Measurements from ENCODE around the gene FFAR1.
A peak's percentile ranks its signal among the peaks of the same experiment; 100 is the strongest.

The FFAR1 gene

DNA sequence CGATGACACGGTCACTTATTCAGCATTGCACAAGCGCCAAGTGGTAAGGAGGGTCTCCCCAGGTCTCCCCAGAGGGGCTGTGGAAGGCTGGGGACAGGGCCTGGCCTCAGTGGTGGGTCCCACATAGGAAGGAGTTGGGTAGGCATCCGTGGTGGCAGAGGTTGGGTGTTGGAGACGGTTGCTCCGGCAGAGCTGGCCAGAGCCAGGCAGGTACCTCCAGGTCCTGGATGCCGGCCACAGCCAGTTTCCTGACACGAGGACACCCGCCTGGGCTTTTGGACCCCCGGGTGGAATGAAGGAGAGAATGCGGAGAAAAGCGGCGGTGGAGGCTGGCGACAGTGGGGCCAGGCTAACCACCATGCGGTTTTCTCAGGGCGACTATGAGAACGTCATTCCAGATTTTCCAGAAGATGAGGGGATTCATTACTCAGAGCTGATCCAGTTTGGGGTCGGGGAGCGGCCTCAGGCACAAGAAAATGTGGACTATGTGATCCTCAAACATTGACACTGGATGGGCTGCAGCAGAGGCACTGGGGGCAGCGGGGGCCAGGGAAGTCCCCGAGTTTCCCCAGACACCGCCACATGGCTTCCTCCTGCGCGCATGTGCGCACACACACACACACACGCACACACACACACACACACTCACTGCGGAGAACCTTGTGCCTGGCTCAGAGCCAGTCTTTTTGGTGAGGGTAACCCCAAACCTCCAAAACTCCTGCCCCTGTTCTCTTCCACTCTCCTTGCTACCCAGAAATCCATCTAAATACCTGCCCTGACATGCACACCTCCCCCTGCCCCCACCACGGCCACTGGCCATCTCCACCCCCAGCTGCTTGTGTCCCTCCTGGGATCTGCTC lies 1.3 kb upstream of the FFAR1 start:
- H2AK5ac ChIP-seq (ENCODE audit: low read length, severe bottlenecking) = no peak overlapping the region
- 89% methylated on average over 28 of the region's 28 CpGs for WGBS
- H3K23ac ChIP-seq (ENCODE audit: low read length in 2 of 2) = no peak overlapping the region
- H3K4ac ChIP-seq (ENCODE audit: low read depth in 1 of 2, low read length in 2 of 2) = no peak overlapping the region
- no peaks in the 10 kb centered on the region for H3K4me1 ChIP-seq (ENCODE audit: control insufficient read depth, insufficient read depth, low read depth, low read length)
- no peak overlapping the region for H3K18ac ChIP-seq (ENCODE audit: low read depth in 1 of 2, low read length in 2 of 2)
- no peaks in the 10 kb centered on the region for H3K79me1 ChIP-seq (replicated peaks; ENCODE audit: low read length, poor library complexity, severe bottlenecking)
- H3K14ac ChIP-seq (ENCODE audit: low read length in 2 of 2) = no peak overlapping the region
- H3K4me3 ChIP-seq (ENCODE audit: insufficient read depth in 1 of 2, low read depth in 1 of 2, low read length in 2 of 2) = no peak overlapping the region
- H3K9me3 ChIP-seq (ENCODE audit: control insufficient read depth, low read length) = no peaks in the 10 kb centered on the region
- no peak overlapping the region for H2AFZ ChIP-seq (ENCODE audit: low read depth, low read length)
- H3K36me3 ChIP-seq (ENCODE audit: control insufficient read depth in 1 of 2, insufficient read depth in 2 of 2, low read depth in 1 of 2, low read length in 2 of 2) = no peaks in the 10 kb centered on the region
- DNase-seq = no peak
- H2BK5ac ChIP-seq (ENCODE audit: low read depth, low read length, poor library complexity, severe bottlenecking) = no peak overlapping the region
- H3K27me3 ChIP-seq (ENCODE audit: control insufficient read depth in 1 of 2, insufficient read depth in 1 of 2, low read length in 2 of 2) = peaks cover 6 to 75% of the 10 kb centered on the region in 2 experiments
- H3K4me2 ChIP-seq (ENCODE audit: low read length, poor library complexity, severe bottlenecking) = no peak overlapping the region
- no peak overlapping the region for H2BK15ac ChIP-seq (ENCODE audit: low read depth, poor library complexity, severe bottlenecking)
- H4K8ac ChIP-seq (ENCODE audit: low read length) = no peak overlapping the region
- H4K91ac ChIP-seq (ENCODE audit: low read length) = no peak overlapping the region
- H2BK120ac ChIP-seq (ENCODE audit: low read depth, low read length) = no peak overlapping the region
- H3K9ac ChIP-seq (ENCODE audit: low read length) = no peak overlapping the region
- no peak overlapping the region for H2BK12ac ChIP-seq (ENCODE audit: low read length in 2 of 2)
- no peak overlapping the region for H3K27ac ChIP-seq (ENCODE audit: low read length, poor library complexity, severe bottlenecking)

DNA sequence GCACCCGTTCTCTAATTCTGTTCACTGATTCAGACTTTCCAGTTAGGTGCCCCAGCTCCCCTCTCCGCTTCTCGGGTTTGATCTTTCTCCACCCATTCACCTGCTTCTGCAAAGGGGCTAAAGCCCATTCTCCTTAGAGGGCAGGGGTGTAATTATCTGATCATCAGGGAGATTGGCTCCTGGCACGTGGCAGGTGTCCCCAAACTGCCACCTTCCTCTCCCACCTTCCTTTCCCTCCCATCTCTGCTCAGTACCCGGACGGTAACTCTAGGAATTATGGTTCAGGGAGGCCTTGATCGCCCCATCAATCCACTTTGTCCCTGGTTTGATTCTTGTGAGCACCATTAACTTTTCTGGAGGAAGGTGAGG lies 212 bp downstream of the FFAR1 start:
- no peak overlapping the region for H3K27ac ChIP-seq (ENCODE audit: low read length, poor library complexity, severe bottlenecking)
- H3K9ac ChIP-seq (ENCODE audit: low read length) = no peak overlapping the region
- H3K4me2 ChIP-seq (ENCODE audit: low read length, poor library complexity, severe bottlenecking) = no peak overlapping the region
- H2BK120ac ChIP-seq (ENCODE audit: low read depth, low read length) = no peak overlapping the region
- H3K4me1 ChIP-seq (ENCODE audit: control insufficient read depth, insufficient read depth, low read depth, low read length) = no peaks in the 10 kb centered on the region
- no peaks in the 10 kb centered on the region for H3K79me1 ChIP-seq (replicated peaks; ENCODE audit: low read length, poor library complexity, severe bottlenecking)
- H2BK15ac ChIP-seq (ENCODE audit: low read depth, poor library complexity, severe bottlenecking) = no peak overlapping the region
- H2AFZ ChIP-seq (ENCODE audit: low read depth, low read length) = no peak overlapping the region
- no peak overlapping the region for H2BK5ac ChIP-seq (ENCODE audit: low read depth, low read length, poor library complexity, severe bottlenecking)
- no peak overlapping the region for H4K8ac ChIP-seq (ENCODE audit: low read length)
- H3K14ac ChIP-seq (ENCODE audit: low read length in 2 of 2) = no peak overlapping the region
- peaks cover 6 to 63% of the 10 kb centered on the region in 2 experiments for H3K27me3 ChIP-seq (ENCODE audit: control insufficient read depth in 1 of 2, insufficient read depth in 1 of 2, low read length in 2 of 2)
- no peak overlapping the region for H3K4me3 ChIP-seq (ENCODE audit: insufficient read depth in 1 of 2, low read depth in 1 of 2, low read length in 2 of 2)
- no peaks in the 10 kb centered on the region for H3K36me3 ChIP-seq (ENCODE audit: control insufficient read depth in 1 of 2, insufficient read depth in 2 of 2, low read depth in 1 of 2, low read length in 2 of 2)
- H3K4ac ChIP-seq (ENCODE audit: low read depth in 1 of 2, low read length in 2 of 2) = no peak overlapping the region
- DNase-seq = no peak
- H3K18ac ChIP-seq (ENCODE audit: low read depth in 1 of 2, low read length in 2 of 2) = no peak overlapping the region
- 82% methylated on average over 7 of the region's 7 CpGs for WGBS
- no peak overlapping the region for H4K91ac ChIP-seq (ENCODE audit: low read length)
- H2BK12ac ChIP-seq (ENCODE audit: low read length in 2 of 2) = no peak overlapping the region
- no peak overlapping the region for H3K23ac ChIP-seq (ENCODE audit: low read length in 2 of 2)
- no peaks in the 10 kb centered on the region for H3K9me3 ChIP-seq (ENCODE audit: control insufficient read depth, low read length)
- H2AK5ac ChIP-seq (ENCODE audit: low read length, severe bottlenecking) = no peak overlapping the region

DNA sequence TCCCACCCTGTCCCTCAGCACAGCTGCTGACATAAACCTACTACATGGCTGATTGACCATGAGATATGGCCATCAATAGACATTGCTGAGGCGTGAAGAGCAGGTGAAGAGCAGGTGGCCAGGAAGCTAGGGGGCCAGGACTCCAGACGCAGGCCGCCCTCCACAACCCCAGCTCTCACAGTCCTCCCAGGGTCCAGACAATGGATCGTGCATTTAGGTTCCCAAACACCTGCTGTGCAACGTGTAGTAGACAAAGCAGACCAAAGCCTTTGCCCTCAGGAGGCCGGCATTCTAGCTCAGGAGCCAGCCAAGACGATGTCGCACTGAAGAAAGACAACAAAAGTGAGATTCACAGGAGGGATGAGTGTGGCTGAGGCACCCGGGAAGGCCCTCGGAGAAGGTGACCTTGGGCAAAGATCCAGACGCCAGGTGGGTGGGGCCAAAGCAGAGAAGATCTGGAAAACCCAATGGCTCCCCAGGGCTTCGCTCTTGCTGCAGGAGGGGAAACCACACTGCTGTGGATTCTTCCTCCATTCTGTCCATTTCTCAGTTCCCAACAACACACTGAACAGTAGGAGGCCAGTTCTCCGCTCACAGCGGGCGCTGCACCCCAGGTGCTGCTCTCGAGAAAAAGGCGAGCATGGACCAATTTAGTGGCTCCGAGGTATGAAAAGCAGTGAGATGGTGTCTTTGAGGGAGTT lies 1.4 kb downstream of the FFAR1 start:
- Histone ChIP-seq H3K4me3 (ENCODE audit: insufficient read depth in 1 of 2, low read depth in 1 of 2, low read length in 2 of 2) (no peak overlapping the region), H2AK5ac (ENCODE audit: low read length, severe bottlenecking) (no peak overlapping the region), H2BK120ac (ENCODE audit: low read depth, low read length) (no peak overlapping the region), H3K9ac (ENCODE audit: low read length) (no peak overlapping the region), H3K36me3 (ENCODE audit: control insufficient read depth in 1 of 2, insufficient read depth in 2 of 2, low read depth in 1 of 2, low read length in 2 of 2) (no peaks in the 10 kb centered on the region), H4K91ac (ENCODE audit: low read length) (peak overlapping the region; percentile 71), H3K4ac (ENCODE audit: low read depth in 1 of 2, low read length in 2 of 2) (no peak overlapping the region), H2BK5ac (ENCODE audit: low read depth, low read length, poor library complexity, severe bottlenecking) (no peak overlapping the region), H3K23ac (ENCODE audit: low read length in 2 of 2) (no peak overlapping the region), H3K27ac (ENCODE audit: low read length, poor library complexity, severe bottlenecking) (no peak overlapping the region), H3K4me2 (ENCODE audit: low read length, poor library complexity, severe bottlenecking) (no peak overlapping the region), H3K79me1 (replicated peaks; ENCODE audit: low read length, poor library complexity, severe bottlenecking) (no peaks in the 10 kb centered on the region), H3K14ac (ENCODE audit: low read length in 2 of 2) (no peak overlapping the region), H3K9me3 (ENCODE audit: control insufficient read depth, low read length) (no peaks in the 10 kb centered on the region), H3K4me1 (ENCODE audit: control insufficient read depth, insufficient read depth, low read depth, low read length) (no peaks in the 10 kb centered on the region), H3K18ac (ENCODE audit: low read depth in 1 of 2, low read length in 2 of 2) (no peak overlapping the region), H3K27me3 (ENCODE audit: control insufficient read depth in 1 of 2, insufficient read depth in 1 of 2, low read length in 2 of 2) (peaks cover 6 to 64% of the 10 kb centered on the region in 2 experiments), H4K8ac (ENCODE audit: low read length) (no peak overlapping the region), H2BK15ac (ENCODE audit: low read depth, poor library complexity, severe bottlenecking) (no peak overlapping the region), H2BK12ac (ENCODE audit: low read length in 2 of 2) (no peak overlapping the region), H2AFZ (ENCODE audit: low read depth, low read length) (no peak overlapping the region)
- DNase-seq = no peak
- 78% methylated on average over 17 of the region's 18 CpGs for WGBS

Data from mesenchymal stem cell (in vitro differentiated cells and primary cell).